ENCODE measurements around the gene CLHC1.

DNA sequence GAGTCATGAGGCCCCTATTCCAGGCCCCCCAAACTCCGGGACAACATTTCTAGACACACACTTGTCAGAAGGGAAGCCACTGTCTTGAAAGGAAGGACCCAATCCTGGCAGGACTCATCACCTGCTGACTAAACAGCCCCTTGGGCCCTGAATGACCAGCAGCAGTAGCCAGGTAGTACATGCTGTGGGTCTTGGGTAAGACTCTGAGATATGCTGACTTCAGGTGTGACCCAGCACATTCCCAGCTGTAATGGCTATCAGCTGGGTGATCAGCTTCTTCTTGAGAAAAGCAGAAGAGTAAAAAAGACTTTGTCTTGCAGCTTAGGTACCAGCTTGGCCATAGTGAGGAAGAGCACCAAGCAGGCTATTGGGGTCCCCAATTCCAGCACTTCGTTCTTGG is 35.6 kb downstream of the CLHC1 start:
- TF ChIP-seq, protein P1, sequence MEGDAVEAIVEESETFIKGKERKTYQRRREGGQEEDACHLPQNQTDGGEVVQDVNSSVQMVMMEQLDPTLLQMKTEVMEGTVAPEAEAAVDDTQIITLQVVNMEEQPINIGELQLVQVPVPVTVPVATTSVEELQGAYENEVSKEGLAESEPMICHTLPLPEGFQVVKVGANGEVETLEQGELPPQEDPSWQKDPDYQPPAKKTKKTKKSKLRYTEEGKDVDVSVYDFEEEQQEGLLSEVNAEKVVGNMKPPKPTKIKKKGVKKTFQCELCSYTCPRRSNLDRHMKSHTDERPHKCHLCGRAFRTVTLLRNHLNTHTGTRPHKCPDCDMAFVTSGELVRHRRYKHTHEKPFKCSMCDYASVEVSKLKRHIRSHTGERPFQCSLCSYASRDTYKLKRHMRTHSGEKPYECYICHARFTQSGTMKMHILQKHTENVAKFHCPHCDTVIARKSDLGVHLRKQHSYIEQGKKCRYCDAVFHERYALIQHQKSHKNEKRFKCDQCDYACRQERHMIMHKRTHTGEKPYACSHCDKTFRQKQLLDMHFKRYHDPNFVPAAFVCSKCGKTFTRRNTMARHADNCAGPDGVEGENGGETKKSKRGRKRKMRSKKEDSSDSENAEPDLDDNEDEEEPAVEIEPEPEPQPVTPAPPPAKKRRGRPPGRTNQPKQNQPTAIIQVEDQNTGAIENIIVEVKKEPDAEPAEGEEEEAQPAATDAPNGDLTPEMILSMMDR (IDR thresholded peaks at IDR 0.05), result no peak
- TF ChIP-seq EZH2 (IDR thresholded peaks at IDR 0.05; ENCODE audit: borderline replicate concordance, insufficient read depth, low read depth, low read length, poor library complexity, severe bottlenecking), result no peak

Data from B cell (primary cell).